HT1080 (cell line): ENCODE results near the gene ECHS1. TPM values are rescaled to one million over a fixed set of nuclear protein-coding genes. Genes with fewer than 3 reads are reported as not detected.
"Not testable (repeated sequence)": the region's sequence is repeated elsewhere in the genome, so short reads cannot be mapped to it uniquely, and the experiment has no call there.

Experiments
- DNase-seq: peaks from one replicate; pipeline ENCODE4 v3.0.0-alpha.2; 2015; ENCODE audit warnings: low read depth
- polyA plus RNA-seq, 2 experiments: library from polyadenylated mRNA; depleted of rRNA; stranded (reverse); fragments of >200 nt; gene quantifications; 2 replicates each; pipeline ENCODE4 v1.2.3, GENCODE V29; 2015
- total RNA-seq: library from RNA; depleted of rRNA; stranded (reverse); fragments of >200 nt; shearing (Covaris generic); gene quantifications from 2 replicates; pipeline ENCODE4 v1.2.3, GENCODE V29; 2014; rRNA removed

The ECHS1 gene
- total RNA-seq, result 107 and 109 TPM in 2 replicates
- 96.1 and 111 TPM in 2 replicates for polyA plus RNA-seq (2015; cell fraction: cytosol; rRNA removed)
- 57.8 and 60.2 TPM in 2 replicates for polyA plus RNA-seq (2015; cell fraction: nucleus; rRNA removed)

GRCh38 chr10:133373174-133374090 lies at the start of gene ECHS1:
ECHS1 (minus strand) TSS chr10:133373354; CDS start chr10:133373333, 21 bp downstream.
- peak; percentile 85 for DNase-seq

- no peak for DNase-seq
Observed at GRCh38 chr10:133422223-133422806, 49.2 kb upstream of the ECHS1 start.

GRCh38 chr10:133421336-133422222 lies 48.4 kb upstream of the ECHS1 start:
- DNase-seq, result no peak

- no peak for DNase-seq
Observed at GRCh38 chr10:133420579-133420978, 47.4 kb upstream of the ECHS1 start.

GRCh38 chr10:133420028-133420427 lies 46.9 kb upstream of the ECHS1 start:
- DNase-seq, result no peak

- DNase-seq, result no peak
Observed at GRCh38 chr10:133419211-133419950, 46.2 kb upstream of the ECHS1 start.

GRCh38 chr10:133418289-133418993 lies 45.3 kb upstream of the ECHS1 start:
- DNase-seq, result no peak

GRCh38 chr10:133415752-133416151 lies 42.6 kb upstream of the ECHS1 start:
- DNase-seq, result no peak

GRCh38 chr10:133414401-133414800 lies 41.2 kb upstream of the ECHS1 start:
- not testable (repeated sequence) for DNase-seq

- no peak for DNase-seq
Observed at GRCh38 chr10:133412381-133412711, 39.2 kb upstream of the ECHS1 start.

- peak; percentile 20 for DNase-seq
Observed at GRCh38 chr10:133411523-133412380, 38.6 kb upstream of the ECHS1 start.

GRCh38 chr10:133405844-133406527 lies 32.8 kb upstream of the ECHS1 start:
- no peak for DNase-seq

GRCh38 chr10:133405272-133405671 lies 32.1 kb upstream of the ECHS1 start:
- no peak for DNase-seq

GRCh38 chr10:133403784-133404183 lies 30.6 kb upstream of the ECHS1 start:
- no peak for DNase-seq

GRCh38 chr10:133403359-133403758 lies 30.2 kb upstream of the ECHS1 start:
- no peak for DNase-seq

- DNase-seq, result no peak
Observed at GRCh38 chr10:133401981-133402725, 29.0 kb upstream of the ECHS1 start.

- DNase-seq, result no peak
Observed at GRCh38 chr10:133401500-133401899, 28.3 kb upstream of the ECHS1 start.
